SK-N-SH (cell line): Measurements from ENCODE around the gene FLT1. TPM values are rescaled to one million over a fixed set of nuclear protein-coding genes. Genes with fewer than 3 reads are reported as not detected.

Source experiments
- CTCF ChIA-PET: fragments of 300-600, 350-600 bp; formaldehyde crosslinking; extraction: SDS; loops from one replicate; lab custom pipeline; 2021; lab: Yijun Ruan, JAX
- POLR2A ChIA-PET: fragments of 350-600 bp; sonication (Branson Sonifier 250); formaldehyde crosslinking; extraction: SDS; loops from one replicate; lab custom pipeline; 2020; ENCODE audit warnings: antibody characterized with exemption, inconsistent platforms; lab: Yijun Ruan, JAX
- DNase-seq: peaks from one replicate; pipeline ENCODE4 v3.0.0; 2012
- H2AFZ ChIP-seq: fragments of 200-600 bp; sonication (generic); 2 replicates; pipeline ENCODE4 v1.8.1; 2016; ENCODE audit warnings: antibody characterized with exemption, mild to moderate bottlenecking, low read depth
- H3F3A ChIP-seq: fragments of 200-600 bp; sonication (generic); replicated peaks from 2 replicates; pipeline ENCODE3; 2016; ENCODE audit warnings: antibody characterized with exemption, mild to moderate bottlenecking; ENCODE audit not compliant: insufficient read depth
- H3K27ac ChIP-seq, 2 experiments: fragments of 200-500 bp in 1 of 2; fragments of 200-600 bp in 1 of 2; sonication (Bioruptor generic) in 1 of 2; sonication (generic), shearing (Covaris generic) in 1 of 2; 2 replicates each; pipeline versions ENCODE4 v1.5.1 to v1.6.1; 2014 to 2016; ENCODE audit warnings: low read depth in 2 of 2, inconsistent platforms in 1 of 2, low read length in 1 of 2, mild to moderate bottlenecking in 1 of 2, mixed read lengths in 1 of 2
- H3K27me3 ChIP-seq: fragments of 200-600 bp; sonication (generic), shearing (Covaris generic); 2 replicates; pipeline ENCODE4 v1.6.1; 2016; ENCODE audit warnings: mixed run types; ENCODE audit not compliant: insufficient read depth
- H3K36me3 ChIP-seq, 2 experiments: fragments of 200-500 bp in 1 of 2; fragments of 200-600 bp in 1 of 2; sonication (Bioruptor generic) in 1 of 2; sonication (generic) in 1 of 2; replicated peaks in 1 of 2; 2 replicates each; pipeline versions ENCODE3 to v1.5.1; 2014 to 2016; ENCODE audit warnings: low read length in 1 of 2, mild to moderate bottlenecking in 1 of 2; ENCODE audit not compliant: insufficient read depth in 2 of 2, control insufficient read depth in 1 of 2
- H3K4me1 ChIP-seq, 2 experiments: fragments of 200-500 bp in 1 of 2; fragments of 200-600 bp in 1 of 2; sonication (Bioruptor generic) in 1 of 2; sonication (generic), shearing (Covaris generic) in 1 of 2; 2 replicates each; pipeline versions ENCODE4 v1.5.1 to v1.6.1; 2014 to 2016; ENCODE audit warnings: low read depth in 1 of 2, low read length in 1 of 2, mixed run types in 1 of 2; ENCODE audit not compliant: insufficient read depth in 2 of 2, control insufficient read depth in 1 of 2
- H3K4me2 ChIP-seq: fragments of 200-600 bp; sonication (generic), shearing (Covaris generic); 2 replicates; pipeline ENCODE4 v1.6.1; 2017; ENCODE audit warnings: mixed run types
- H3K4me3 ChIP-seq, 2 experiments: fragments of 200-500 bp in 1 of 2; fragments of 200-600 bp in 1 of 2; sonication (Bioruptor generic) in 1 of 2; sonication (generic), shearing (Covaris generic) in 1 of 2; 2 replicates each; pipeline versions ENCODE4 v1.5.1 to v1.8.1; 2014 to 2016; ENCODE audit warnings: low read depth in 2 of 2, inconsistent platforms in 1 of 2, low read length in 1 of 2, mild to moderate bottlenecking in 1 of 2, mixed read lengths in 1 of 2, moderate library complexity in 1 of 2
- H3K79me2 ChIP-seq: fragments of 200-600 bp; sonication (generic); 2 replicates; pipeline ENCODE4 v1.8.1; 2017; ENCODE audit warnings: mild to moderate bottlenecking; ENCODE audit not compliant: insufficient read depth
- H3K9ac ChIP-seq: fragments of 200-600 bp; sonication (generic); 2 replicates; pipeline ENCODE4 v1.6.1; 2017; ENCODE audit warnings: mixed run types
- H3K9me2 ChIP-seq: fragments of 200-600 bp; sonication (generic); 2 replicates; pipeline ENCODE4 v1.6.1; 2017; ENCODE audit warnings: mixed run types
- H3K9me3 ChIP-seq: fragments of 200-600 bp; sonication (generic); 2 replicates; pipeline ENCODE4 v1.6.1; 2017; ENCODE audit warnings: mixed run types, mild to moderate bottlenecking, moderate library complexity
- H4K20me1 ChIP-seq: fragments of 200-600 bp; sonication (generic); 2 replicates; pipeline ENCODE4 v1.6.1; 2017; ENCODE audit warnings: mild to moderate bottlenecking, mixed run types; ENCODE audit not compliant: insufficient read depth
- ELF1 ChIP-seq: IDR thresholded peaks from 2 replicates; pipeline ENCODE4 v1.4.0; 2012
- EZH2phosphoT487 ChIP-seq: fragments of 200-600 bp; sonication (generic); IDR thresholded peaks from 2 replicates; pipeline ENCODE4 v1.6.1; 2017; ENCODE audit warnings: low read depth, mixed run types, mild to moderate bottlenecking, antibody characterized with exemption, moderate library complexity, borderline replicate concordance
- FOXJ3 ChIP-seq: sonication (generic); formaldehyde crosslinking; IDR thresholded peaks from 2 replicates; pipeline ENCODE4 v1.5.1; 2020; ENCODE audit warnings: mild to moderate bottlenecking, missing genetic modification reagents
- JUND ChIP-seq: IDR thresholded peaks from 2 replicates; pipeline ENCODE4 v1.4.0; 2012
- MEF2A ChIP-seq: IDR thresholded peaks from 2 replicates; pipeline ENCODE4 v1.4.0; 2012; ENCODE audit warnings: low read depth, borderline replicate concordance
- NRF1 ChIP-seq: IDR thresholded peaks from 2 replicates; pipeline ENCODE4 v1.6.1; 2012; ENCODE audit warnings: low read depth, mild to moderate bottlenecking, low read length
- POLR2AphosphoS5 ChIP-seq: IDR thresholded peaks from 2 replicates; pipeline ENCODE4 v1.6.1; 2012; ENCODE audit warnings: low read depth, low read length
- RFX5 ChIP-seq: IDR thresholded peaks from 2 replicates; pipeline ENCODE4 v1.6.1; 2012; ENCODE audit warnings: mild to moderate bottlenecking, improper control_type of control experiment, low read length
- RXRA ChIP-seq: IDR thresholded peaks from 2 replicates; pipeline ENCODE4 v1.4.0; 2012; ENCODE audit warnings: low read depth, mild to moderate bottlenecking, borderline replicate concordance
- SIN3A ChIP-seq: IDR thresholded peaks from 2 replicates; pipeline ENCODE4 v1.6.1; 2012; ENCODE audit warnings: low read depth, mild to moderate bottlenecking, low read length, moderate library complexity, borderline replicate concordance
- TAF1 ChIP-seq: IDR thresholded peaks from 2 replicates; pipeline ENCODE4 v1.6.1; 2012; ENCODE audit warnings: low read depth, mild to moderate bottlenecking, low read length, moderate library complexity, borderline replicate concordance
- TCF12 ChIP-seq: IDR thresholded peaks from 2 replicates; pipeline ENCODE4 v1.4.0; 2012
- TEAD4 ChIP-seq: IDR thresholded peaks from 2 replicates; pipeline ENCODE4 v1.4.0; 2012; ENCODE audit warnings: mild to moderate bottlenecking, borderline replicate concordance; ENCODE audit not compliant: insufficient read depth
- YY1 ChIP-seq: IDR thresholded peaks from 2 replicates; pipeline ENCODE4 v1.4.0; 2012; ENCODE audit warnings: low read depth, mild to moderate bottlenecking
- WGBS: methylation state at CpG from one replicate; pipeline ENCODE4 v1.1.6; 2017; ENCODE audit warnings: low lambda C conversion rate; 5-methylcytosine and 5-hydroxymethylcytosine counted together
- polyA plus RNA-seq, 3 experiments: library from polyadenylated mRNA; depleted of rRNA; stranded (reverse); fragments of >200 nt; gene quantifications; 2 replicates each; pipeline ENCODE4 v1.2.3, GENCODE V29; 2012
- TF ChIP-seq, protein P1 (sequence below): IDR thresholded peaks from 2 replicates; pipeline ENCODE4 v1.4.0; 2012; ENCODE audit warnings: low read depth, borderline replicate concordance
- TF ChIP-seq, protein P2 (sequence below): IDR thresholded peaks from 2 replicates; pipeline ENCODE4; 2012
- TF ChIP-seq, protein P3 (sequence below): fragments of 200-600 bp; sonication (generic); IDR thresholded peaks from 2 replicates; pipeline ENCODE4 v1.6.1; 2017; ENCODE audit warnings: antibody characterized with exemption, mild to moderate bottlenecking, moderate library complexity
- TF ChIP-seq, protein P4 (sequence below): fragments of 150-350 bp; IDR thresholded peaks from 2 replicates; pipeline ENCODE4 v1.6.1; 2017; ENCODE audit warnings: antibody characterized with exemption, low read length, low read depth, borderline replicate concordance

FLT1 gene
- polyA plus RNA-seq, 1 of the 3 experiments (the other 2 are of a cell fraction) = 0.20 TPM

DNA sequence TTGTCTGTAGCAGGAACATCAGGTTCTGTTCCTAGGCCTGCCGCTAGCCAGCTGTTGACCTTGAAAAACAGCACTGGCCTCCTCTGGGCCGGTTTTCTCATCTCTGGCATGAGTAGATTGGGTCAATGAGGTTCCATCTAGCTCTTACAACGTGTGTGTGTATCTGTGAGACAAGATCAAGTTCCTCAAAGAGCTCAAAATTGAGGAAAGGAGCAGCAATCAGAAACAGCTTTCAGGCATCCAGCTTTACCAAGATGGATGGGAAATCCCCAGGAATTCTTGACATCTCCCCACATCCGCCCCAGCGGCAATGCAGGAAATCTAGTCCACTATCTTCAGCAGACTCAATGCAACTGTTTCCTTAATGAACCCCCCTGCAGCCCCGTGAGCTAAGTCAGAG lies 4.9 kb downstream of the FLT1 start:
- 8% methylated on average over 4 of the region's 6 CpGs for WGBS
- H3K4me1 ChIP-seq = no peaks in the 10 kb centered on the region
- no peak overlapping the region for H3K9ac ChIP-seq
- no peak for TF ChIP-seq TEAD4
- no peak for TF ChIP-seq EZH2phosphoT487
- no peak for TF ChIP-seq YY1
- no peak for TF ChIP-seq RFX5
- no peak for TF ChIP-seq FOXJ3 (CRISPR knock-in tag)
- no peak for TF ChIP-seq NRF1
- no peak for TF ChIP-seq MEF2A
- TF ChIP-seq TCF12 = no peak
- no peak for TF ChIP-seq JUND
- TF ChIP-seq POLR2AphosphoS5 = no peak
- TF ChIP-seq, protein P1, sequence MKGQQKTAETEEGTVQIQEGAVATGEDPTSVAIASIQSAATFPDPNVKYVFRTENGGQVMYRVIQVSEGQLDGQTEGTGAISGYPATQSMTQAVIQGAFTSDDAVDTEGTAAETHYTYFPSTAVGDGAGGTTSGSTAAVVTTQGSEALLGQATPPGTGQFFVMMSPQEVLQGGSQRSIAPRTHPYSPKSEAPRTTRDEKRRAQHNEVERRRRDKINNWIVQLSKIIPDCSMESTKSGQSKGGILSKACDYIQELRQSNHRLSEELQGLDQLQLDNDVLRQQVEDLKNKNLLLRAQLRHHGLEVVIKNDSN = no peak
- no peak for TF ChIP-seq ELF1
- TF ChIP-seq RXRA = no peak
- TF ChIP-seq, protein P2, sequence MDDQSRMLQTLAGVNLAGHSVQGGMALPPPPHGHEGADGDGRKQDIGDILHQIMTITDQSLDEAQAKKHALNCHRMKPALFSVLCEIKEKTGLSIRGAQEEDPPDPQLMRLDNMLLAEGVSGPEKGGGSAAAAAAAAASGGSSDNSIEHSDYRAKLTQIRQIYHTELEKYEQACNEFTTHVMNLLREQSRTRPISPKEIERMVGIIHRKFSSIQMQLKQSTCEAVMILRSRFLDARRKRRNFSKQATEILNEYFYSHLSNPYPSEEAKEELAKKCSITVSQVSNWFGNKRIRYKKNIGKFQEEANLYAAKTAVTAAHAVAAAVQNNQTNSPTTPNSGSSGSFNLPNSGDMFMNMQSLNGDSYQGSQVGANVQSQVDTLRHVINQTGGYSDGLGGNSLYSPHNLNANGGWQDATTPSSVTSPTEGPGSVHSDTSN = no peak
- TF ChIP-seq, protein P3, sequence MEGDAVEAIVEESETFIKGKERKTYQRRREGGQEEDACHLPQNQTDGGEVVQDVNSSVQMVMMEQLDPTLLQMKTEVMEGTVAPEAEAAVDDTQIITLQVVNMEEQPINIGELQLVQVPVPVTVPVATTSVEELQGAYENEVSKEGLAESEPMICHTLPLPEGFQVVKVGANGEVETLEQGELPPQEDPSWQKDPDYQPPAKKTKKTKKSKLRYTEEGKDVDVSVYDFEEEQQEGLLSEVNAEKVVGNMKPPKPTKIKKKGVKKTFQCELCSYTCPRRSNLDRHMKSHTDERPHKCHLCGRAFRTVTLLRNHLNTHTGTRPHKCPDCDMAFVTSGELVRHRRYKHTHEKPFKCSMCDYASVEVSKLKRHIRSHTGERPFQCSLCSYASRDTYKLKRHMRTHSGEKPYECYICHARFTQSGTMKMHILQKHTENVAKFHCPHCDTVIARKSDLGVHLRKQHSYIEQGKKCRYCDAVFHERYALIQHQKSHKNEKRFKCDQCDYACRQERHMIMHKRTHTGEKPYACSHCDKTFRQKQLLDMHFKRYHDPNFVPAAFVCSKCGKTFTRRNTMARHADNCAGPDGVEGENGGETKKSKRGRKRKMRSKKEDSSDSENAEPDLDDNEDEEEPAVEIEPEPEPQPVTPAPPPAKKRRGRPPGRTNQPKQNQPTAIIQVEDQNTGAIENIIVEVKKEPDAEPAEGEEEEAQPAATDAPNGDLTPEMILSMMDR = no peak
- no peak for TF ChIP-seq TAF1
- TF ChIP-seq, protein P4, sequence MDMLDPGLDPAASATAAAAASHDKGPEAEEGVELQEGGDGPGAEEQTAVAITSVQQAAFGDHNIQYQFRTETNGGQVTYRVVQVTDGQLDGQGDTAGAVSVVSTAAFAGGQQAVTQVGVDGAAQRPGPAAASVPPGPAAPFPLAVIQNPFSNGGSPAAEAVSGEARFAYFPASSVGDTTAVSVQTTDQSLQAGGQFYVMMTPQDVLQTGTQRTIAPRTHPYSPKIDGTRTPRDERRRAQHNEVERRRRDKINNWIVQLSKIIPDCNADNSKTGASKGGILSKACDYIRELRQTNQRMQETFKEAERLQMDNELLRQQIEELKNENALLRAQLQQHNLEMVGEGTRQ = no peak
- no peak for TF ChIP-seq SIN3A
- no peak overlapping the region for H3K4me3 ChIP-seq
- no peaks in the 10 kb centered on the region for H3F3A ChIP-seq
- no peak overlapping the region for H3K4me2 ChIP-seq
- H2AFZ ChIP-seq = no peak overlapping the region
- ChIA-PET POLR2A (no interaction called here), CTCF (no interaction called here)
- H3K9me3 ChIP-seq = no peaks in the 10 kb centered on the region
- no peaks in the 10 kb centered on the region for H4K20me1 ChIP-seq
- DNase-seq = no peak
- H3K79me2 ChIP-seq = no peaks in the 10 kb centered on the region
- H3K9me2 ChIP-seq = no peaks in the 10 kb centered on the region
- H3K27ac ChIP-seq = no peak overlapping the region
- H3K36me3 ChIP-seq = no peaks in the 10 kb centered on the region
- peaks cover 75% of the 10 kb centered on the region for H3K27me3 ChIP-seq
